Uterus (tissue), 4 donors: ENCODE results near the gene SLC35F6. TPM values are rescaled to one million over a fixed set of nuclear protein-coding genes. Genes with fewer than 3 reads are reported as not detected.

Experiments
- DNase-seq, 2 donors: peaks; one replicate each; pipeline ENCODE4 v3.0.0-alpha.2; 2019 to 2020
- H3K27ac ChIP-seq, 2 donors: fragments of 200-600 bp; sonication (generic); 1 replicate in 1 of 2; 2 replicates in 1 of 2; pipeline ENCODE4 v1.5.1; 2016 to 2018
- H3K27me3 ChIP-seq, 2 donors: fragments of 200-600 bp; sonication (generic); one replicate each; pipeline ENCODE4 v1.5.1; 2018 to 2019; ENCODE audit warnings: control low read depth in 1 of 2
- H3K36me3 ChIP-seq, 2 donors: fragments of 200-600 bp; sonication (generic); one replicate each; pipeline ENCODE4 v1.5.1; 2019; ENCODE audit warnings: control low read depth in 1 of 2
- H3K4me1 ChIP-seq, 2 donors: fragments of 200-600 bp; sonication (generic); one replicate each; pipeline ENCODE4 v1.5.1; 2018 to 2019; ENCODE audit warnings: control low read depth in 1 of 2
- H3K4me3 ChIP-seq, 2 donors: fragments of 200-600 bp; sonication (generic); 1 replicate in 1 of 2; 2 replicates in 1 of 2; pipeline ENCODE4 v1.5.1; 2018 to 2019; ENCODE audit warnings: mild to moderate bottlenecking in 1 of 2
- H3K9me3 ChIP-seq, 2 donors: fragments of 200-600 bp; sonication (generic); one replicate each; pipeline ENCODE4 v1.5.1; 2019; ENCODE audit warnings: control low read depth in 1 of 2
- POLR2A ChIP-seq, 2 donors: fragments of 450-650 bp; IDR thresholded peaks; one replicate each; pipeline ENCODE4 v1.6.1; 2016; ENCODE audit warnings: antibody characterized with exemption in 2 of 2, mild to moderate bottlenecking in 1 of 2, moderate library complexity in 1 of 2
- intact Hi-C: fragments of 100-400 bp; cut with DNase I; formaldehyde crosslinking; loops from one replicate; pipeline ENCODE4 v1.15.1; 2023; ENCODE audit warnings: low total_unique reads
- total RNA-seq, 4 donors: library from RNA; depleted of rRNA in 3 of 4; stranded (reverse); fragments of >200 nt in 3 of 4; gene quantifications; one replicate each; pipeline versions ENCODE4 v1.1.0 to v1.2.4, GENCODE V29; 2014 to 2023
- TF ChIP-seq, protein P1 (sequence below), 4 experiments: fragments of 200-600 bp in 2 of 4; fragments of 450-650 bp in 2 of 4; sonication (generic) in 2 of 4; IDR thresholded peaks; one replicate each; pipeline ENCODE4 v1.5.1; 2016 to 2019; ENCODE audit warnings: antibody characterized with exemption in 4 of 4, mild to moderate bottlenecking in 2 of 4, moderate library complexity in 1 of 4
- donor health status: DM: yes; HTN: yes; CAD: no.

SLC35F6 gene, protein sequence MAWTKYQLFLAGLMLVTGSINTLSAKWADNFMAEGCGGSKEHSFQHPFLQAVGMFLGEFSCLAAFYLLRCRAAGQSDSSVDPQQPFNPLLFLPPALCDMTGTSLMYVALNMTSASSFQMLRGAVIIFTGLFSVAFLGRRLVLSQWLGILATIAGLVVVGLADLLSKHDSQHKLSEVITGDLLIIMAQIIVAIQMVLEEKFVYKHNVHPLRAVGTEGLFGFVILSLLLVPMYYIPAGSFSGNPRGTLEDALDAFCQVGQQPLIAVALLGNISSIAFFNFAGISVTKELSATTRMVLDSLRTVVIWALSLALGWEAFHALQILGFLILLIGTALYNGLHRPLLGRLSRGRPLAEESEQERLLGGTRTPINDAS
- 10 to 100 TPM in 3 of 4 donors, 1 to 10 TPM in 1; 8.2 to 44.2 (median 18.5) TPM for total RNA-seq

DNA sequence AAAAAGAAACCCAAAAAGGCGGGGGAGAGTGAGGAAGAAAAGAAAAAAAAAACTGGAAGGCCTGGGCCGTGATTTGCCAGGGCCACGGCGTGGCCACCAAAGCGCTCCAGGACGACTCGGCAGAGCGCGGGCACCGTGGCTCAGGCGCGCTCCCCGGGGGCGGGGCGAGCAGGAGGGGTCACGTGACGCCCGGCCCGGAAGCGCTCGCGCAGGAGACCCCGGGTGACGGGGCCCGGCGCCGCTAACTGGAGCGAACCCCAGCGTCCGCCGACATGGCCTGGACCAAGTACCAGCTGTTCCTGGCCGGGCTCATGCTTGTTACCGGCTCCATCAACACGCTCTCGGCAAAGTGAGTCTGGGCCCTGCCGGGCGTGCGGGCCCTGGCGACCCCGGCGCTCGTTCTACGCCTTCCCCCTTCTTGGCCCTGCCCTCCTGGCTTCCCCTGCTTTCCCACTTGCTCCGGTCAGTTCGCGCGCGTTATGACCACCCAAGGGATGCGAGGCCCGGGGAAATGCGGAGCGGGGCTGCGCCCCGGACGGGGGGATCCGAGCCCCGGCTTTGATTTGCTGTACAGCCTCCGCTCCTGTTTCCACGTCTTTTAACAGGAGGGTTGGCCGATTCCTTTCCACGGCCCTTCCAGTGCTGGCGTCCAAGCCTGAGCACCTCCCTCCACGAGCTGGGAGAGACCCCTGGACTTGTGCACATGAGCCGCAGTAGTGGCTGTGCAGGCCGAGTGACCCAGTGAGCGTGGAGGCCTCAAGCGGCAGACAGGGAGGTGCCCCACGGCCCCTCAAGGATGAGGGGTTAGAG, at the start of gene SLC35F6:
TSS of gene SLC35F6 (plus strand) at position 207 of the 810 bp plus-strand sequence. CDS start at position 273, 66 bp downstream.
- Histone ChIP-seq H3K9me3 (no peaks in the 10 kb centered on the region), H3K36me3 (no peaks in the 10 kb centered on the region), H3K4me3 (peak within 1 kb of the TSS; percentile 64 to 66), H3K27ac (peak within 1 kb of the TSS; percentile 87 to 92), H3K27me3 (no peaks in the 10 kb centered on the region), H3K4me1 (peaks cover 0 to 12% of the 10 kb centered on the region in 2 donors)
- DNase-seq, result peak; percentile 72 to 83
- intact Hi-C loops, result no loop called here
- TF ChIP-seq POLR2A (IDR thresholded peaks at IDR 0.05), result peak; percentile 87 to 94
- TF ChIP-seq, protein P1, sequence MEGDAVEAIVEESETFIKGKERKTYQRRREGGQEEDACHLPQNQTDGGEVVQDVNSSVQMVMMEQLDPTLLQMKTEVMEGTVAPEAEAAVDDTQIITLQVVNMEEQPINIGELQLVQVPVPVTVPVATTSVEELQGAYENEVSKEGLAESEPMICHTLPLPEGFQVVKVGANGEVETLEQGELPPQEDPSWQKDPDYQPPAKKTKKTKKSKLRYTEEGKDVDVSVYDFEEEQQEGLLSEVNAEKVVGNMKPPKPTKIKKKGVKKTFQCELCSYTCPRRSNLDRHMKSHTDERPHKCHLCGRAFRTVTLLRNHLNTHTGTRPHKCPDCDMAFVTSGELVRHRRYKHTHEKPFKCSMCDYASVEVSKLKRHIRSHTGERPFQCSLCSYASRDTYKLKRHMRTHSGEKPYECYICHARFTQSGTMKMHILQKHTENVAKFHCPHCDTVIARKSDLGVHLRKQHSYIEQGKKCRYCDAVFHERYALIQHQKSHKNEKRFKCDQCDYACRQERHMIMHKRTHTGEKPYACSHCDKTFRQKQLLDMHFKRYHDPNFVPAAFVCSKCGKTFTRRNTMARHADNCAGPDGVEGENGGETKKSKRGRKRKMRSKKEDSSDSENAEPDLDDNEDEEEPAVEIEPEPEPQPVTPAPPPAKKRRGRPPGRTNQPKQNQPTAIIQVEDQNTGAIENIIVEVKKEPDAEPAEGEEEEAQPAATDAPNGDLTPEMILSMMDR (IDR thresholded peaks at IDR 0.05), result peak in 1 of 4 experiments; percentile 8

DNA sequence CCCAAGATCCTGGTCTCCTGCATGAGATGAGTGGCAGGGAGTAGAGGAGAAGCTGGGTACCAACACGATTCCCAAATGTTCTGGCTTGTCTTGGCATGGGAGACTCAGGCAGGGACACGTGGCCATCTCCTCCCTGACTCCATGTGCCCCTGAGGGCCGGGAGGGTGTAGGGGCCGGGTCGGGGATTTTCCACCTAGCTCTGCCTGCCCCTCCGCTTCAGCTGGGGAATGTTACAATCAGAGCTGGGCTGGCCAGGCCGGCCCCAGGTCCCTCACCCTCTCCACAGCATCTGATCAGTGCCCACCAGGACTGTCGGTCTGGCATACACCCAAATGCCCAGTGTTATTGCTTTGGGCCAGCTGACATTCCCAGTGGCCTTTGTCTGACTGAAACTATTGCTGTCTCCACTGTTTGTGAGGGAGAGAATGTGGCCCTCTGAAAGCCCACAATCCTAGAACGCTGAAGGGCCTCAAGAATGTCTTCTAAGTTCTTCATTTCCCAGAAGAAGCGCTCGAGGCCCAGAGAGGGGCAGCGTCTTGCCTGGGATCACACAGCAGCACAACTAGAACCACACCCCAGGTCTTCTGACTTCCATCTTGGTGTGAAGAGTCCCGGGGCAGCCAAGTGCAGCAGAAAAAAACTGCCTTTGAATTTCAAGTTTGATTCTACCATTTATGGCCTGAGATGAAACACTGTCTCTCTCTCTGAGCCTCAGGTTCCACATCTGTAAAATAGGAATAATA, 48.4 kb upstream of the SLC35F6 start:
- no peak for DNase-seq
- Histone ChIP-seq H3K9me3 (no peaks in the 10 kb centered on the region), H3K4me3 (no peak overlapping the region), H3K36me3 (no peaks in the 10 kb centered on the region), H3K27me3 (no peaks in the 10 kb centered on the region), H3K4me1 (peaks cover 0 to 5% of the 10 kb centered on the region in 2 donors), H3K27ac (no peak overlapping the region)
- intact Hi-C loops, result no loop called here
- TF ChIP-seq POLR2A (IDR thresholded peaks at IDR 0.05), result no peak
- TF ChIP-seq, protein P1 (IDR thresholded peaks at IDR 0.05), result no peak

DNA sequence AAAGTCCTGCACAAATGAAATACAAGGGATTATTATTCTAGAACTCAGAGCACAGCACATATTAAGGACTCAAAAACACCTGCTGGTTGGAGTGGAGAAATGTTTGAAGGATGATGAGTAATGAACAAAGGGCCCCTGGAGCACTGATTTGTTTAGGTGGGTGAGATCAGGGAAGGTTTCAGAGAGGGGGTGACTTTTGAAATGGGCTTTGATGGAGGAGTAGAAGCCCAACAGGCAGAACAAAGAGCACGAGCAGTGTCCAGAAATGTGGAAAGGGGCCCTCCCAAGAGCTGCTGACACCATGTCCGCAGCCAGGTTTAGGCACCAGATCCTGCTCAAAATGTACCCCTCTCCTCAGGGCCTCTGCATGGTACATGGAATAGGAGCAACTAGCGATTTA, 47.7 kb upstream of the SLC35F6 start:
- no peak for DNase-seq
- H3K27ac ChIP-seq, result no peak overlapping the region
- H3K27me3 ChIP-seq, result no peaks in the 10 kb centered on the region
- peaks cover 0 to 5% of the 10 kb centered on the region in 2 donors for H3K4me1 ChIP-seq
- H3K9me3 ChIP-seq, result no peaks in the 10 kb centered on the region
- H3K36me3 ChIP-seq, result no peaks in the 10 kb centered on the region
- H3K4me3 ChIP-seq, result no peak overlapping the region
- intact Hi-C loops, result no loop called here
- TF ChIP-seq, protein P1 (IDR thresholded peaks at IDR 0.05), result no peak
- TF ChIP-seq POLR2A (IDR thresholded peaks at IDR 0.05), result no peak

DNA sequence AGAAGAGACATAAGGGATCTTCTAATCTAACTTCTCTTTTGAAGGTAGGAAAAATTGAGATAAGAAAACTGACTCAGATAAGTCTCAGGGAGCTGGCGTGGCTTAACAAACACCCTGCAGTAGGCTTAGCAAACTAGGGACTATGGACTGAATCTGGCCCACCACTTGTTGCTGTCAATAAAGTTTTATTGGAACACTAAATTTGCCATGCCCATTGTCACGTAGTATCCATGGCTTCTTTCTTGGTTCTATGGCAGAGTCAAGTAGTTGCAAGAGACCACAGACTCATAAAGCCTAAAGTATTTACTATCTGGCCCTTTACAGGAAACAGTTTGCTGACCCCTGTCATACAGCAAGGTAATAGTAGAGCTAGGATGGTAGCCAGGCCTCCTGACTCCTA, 47.3 kb upstream of the SLC35F6 start:
- H3K4me1 ChIP-seq, result peaks cover 0 to 5% of the 10 kb centered on the region in 2 donors
- DNase-seq, result no peak
- intact Hi-C loops, result no loop called here
- no peaks in the 10 kb centered on the region for H3K27me3 ChIP-seq
- no peaks in the 10 kb centered on the region for H3K36me3 ChIP-seq
- no peaks in the 10 kb centered on the region for H3K9me3 ChIP-seq
- TF ChIP-seq, protein P1 (IDR thresholded peaks at IDR 0.05), result no peak
- TF ChIP-seq POLR2A (IDR thresholded peaks at IDR 0.05), result no peak
- no peak overlapping the region for H3K4me3 ChIP-seq
- H3K27ac ChIP-seq, result no peak overlapping the region
